Measurements from ENCODE around the gene NINJ1. TPM values are rescaled to one million over a fixed set of nuclear protein-coding genes. Genes with fewer than 3 reads are reported as not detected.

The NINJ1 gene
- total and polyA plus RNA-seq, 2 donors (not counting 1 experiment from before 2014, with no cell fraction given), result 8.3 to 13.2 TPM

DNA sequence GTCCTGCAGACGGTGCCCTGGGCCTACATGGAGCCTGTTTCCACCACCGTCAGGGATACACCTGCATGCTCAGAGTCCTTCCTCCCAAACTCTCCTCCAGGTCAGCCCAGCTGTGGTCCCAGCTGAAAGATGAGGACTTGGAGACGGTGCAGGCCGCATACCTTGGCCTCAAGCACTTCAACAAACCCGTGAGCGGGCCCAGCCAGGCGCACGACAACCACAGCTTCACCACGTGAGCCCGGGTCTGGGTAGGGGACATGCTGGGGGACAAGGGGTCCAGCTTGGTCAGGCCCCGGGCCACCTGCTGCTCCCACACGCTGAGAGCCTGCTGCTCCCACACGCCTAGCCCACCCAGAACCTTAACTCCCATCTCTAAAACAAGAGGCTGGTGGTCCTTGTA, 54.7 kb downstream of the NINJ1 start:
- 92% methylated on average over 13 of the region's 13 CpGs for WGBS (ENCODE audit: insufficient coverage)
- H3K9ac ChIP-seq (ENCODE audit: low read length), result no peak overlapping the region
- no peaks in the 10 kb centered on the region for H3K9me3 Mint-ChIP-seq (ENCODE audit: insufficient read depth)
- ChIA-PET CTCF (interaction anchor here (1.3 kb wide), 1 partner anchor 126 kb away, joined by 3 read pairs; no protein-coding TSS in a partner anchor), POLR2A (interaction anchor here (0.6 to 0.7 kb wide), 2 partner anchors 15 to 122 kb away, joined by 3 to 5 read pairs; no protein-coding TSS in a partner anchor)
- no peaks in the 10 kb centered on the region for H3K27me3 ChIP-seq (replicated peaks in 1 of 4; ENCODE audit: control extremely low read depth in 1 of 4, control insufficient read depth in 3 of 4, insufficient read depth in 4 of 4, low read length in 3 of 4)
- H2AFZ ChIP-seq (ENCODE audit: insufficient read depth, low read depth, low read length, poor library complexity, severe bottlenecking), result no peak overlapping the region
- no peak overlapping the region for H3K4me3 Mint-ChIP-seq
- DNase-seq (no peak), ATAC-seq (ENCODE audit: low read depth) (no peak)
- H4K20me1 ChIP-seq (ENCODE audit: control insufficient read depth, insufficient read depth, low read length, poor library complexity, severe bottlenecking), result peaks cover 22% of the 10 kb centered on the region
- no peak overlapping the region for H3K4me3 ChIP-seq (ENCODE audit: control extremely low read depth in 1 of 5, extremely low read depth in 1 of 5, insufficient read depth in 1 of 5, low read depth in 2 of 5, low read length in 4 of 5)
- H3K4me2 ChIP-seq (replicated peaks; ENCODE audit: low read depth, low read length, poor library complexity, severe bottlenecking), result no peak overlapping the region
- no peak overlapping the region for H3K27ac Mint-ChIP-seq
- H3K27ac ChIP-seq (ENCODE audit: low read length in 2 of 2), result no peak overlapping the region
- no peaks in the 10 kb centered on the region for H3K9me3 ChIP-seq (ENCODE audit: control extremely low read depth in 1 of 3, control insufficient read depth in 2 of 3, insufficient read depth in 1 of 3, low read length in 2 of 3)
- TF ChIP-seq EZH2 (IDR thresholded peaks at IDR 0.05; ENCODE audit: borderline replicate concordance, insufficient read depth, low read depth, low read length, poor library complexity, severe bottlenecking), result no peak
- TF ChIP-seq, protein P1, sequence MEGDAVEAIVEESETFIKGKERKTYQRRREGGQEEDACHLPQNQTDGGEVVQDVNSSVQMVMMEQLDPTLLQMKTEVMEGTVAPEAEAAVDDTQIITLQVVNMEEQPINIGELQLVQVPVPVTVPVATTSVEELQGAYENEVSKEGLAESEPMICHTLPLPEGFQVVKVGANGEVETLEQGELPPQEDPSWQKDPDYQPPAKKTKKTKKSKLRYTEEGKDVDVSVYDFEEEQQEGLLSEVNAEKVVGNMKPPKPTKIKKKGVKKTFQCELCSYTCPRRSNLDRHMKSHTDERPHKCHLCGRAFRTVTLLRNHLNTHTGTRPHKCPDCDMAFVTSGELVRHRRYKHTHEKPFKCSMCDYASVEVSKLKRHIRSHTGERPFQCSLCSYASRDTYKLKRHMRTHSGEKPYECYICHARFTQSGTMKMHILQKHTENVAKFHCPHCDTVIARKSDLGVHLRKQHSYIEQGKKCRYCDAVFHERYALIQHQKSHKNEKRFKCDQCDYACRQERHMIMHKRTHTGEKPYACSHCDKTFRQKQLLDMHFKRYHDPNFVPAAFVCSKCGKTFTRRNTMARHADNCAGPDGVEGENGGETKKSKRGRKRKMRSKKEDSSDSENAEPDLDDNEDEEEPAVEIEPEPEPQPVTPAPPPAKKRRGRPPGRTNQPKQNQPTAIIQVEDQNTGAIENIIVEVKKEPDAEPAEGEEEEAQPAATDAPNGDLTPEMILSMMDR (IDR thresholded peaks at IDR 0.05), result no peak
- no peaks in the 10 kb centered on the region for H3K27me3 Mint-ChIP-seq
- peaks cover 1% of the 10 kb centered on the region for H3K4me1 Mint-ChIP-seq
- no peaks in the 10 kb centered on the region for H3K4me1 ChIP-seq (ENCODE audit: control insufficient read depth in 2 of 2, insufficient read depth in 2 of 2, low read length in 2 of 2)
- peaks cover 22% of the 10 kb centered on the region for H3K79me2 ChIP-seq (ENCODE audit: control insufficient read depth, insufficient read depth, low read length)
- intact Hi-C loops (cut with micrococcal nuclease), result no loop called here
- peaks cover 1 to 60% of the 10 kb centered on the region in 2 experiments for H3K36me3 ChIP-seq (replicated peaks in 1 of 2; ENCODE audit: control extremely low read depth in 1 of 2, control insufficient read depth in 1 of 2, extremely low read depth in 1 of 2, insufficient read depth in 2 of 2, low read length in 1 of 2)

DNA sequence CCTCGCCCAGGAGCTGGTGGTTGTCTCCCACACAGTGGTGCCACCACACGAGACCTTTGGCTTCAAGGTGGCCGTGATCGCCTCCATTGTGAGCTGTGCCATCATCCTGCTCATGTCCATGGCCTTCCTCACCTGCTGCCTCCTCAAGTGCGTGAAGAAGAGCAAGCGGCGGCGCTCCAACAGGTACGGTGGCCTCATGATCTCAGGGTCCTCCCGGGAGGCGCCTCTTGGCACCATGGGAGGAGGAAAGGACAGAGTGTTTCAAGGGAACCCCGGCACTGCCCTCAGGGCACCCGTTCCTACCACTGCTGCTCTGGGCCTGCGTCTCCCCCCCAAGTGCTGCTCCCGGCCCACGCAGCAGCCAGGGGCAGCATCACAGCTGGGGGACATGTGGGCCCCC, 56.2 kb downstream of the NINJ1 start:
- Histone ChIP-seq H3K9me3 (ENCODE audit: control extremely low read depth in 1 of 3, control insufficient read depth in 2 of 3, insufficient read depth in 1 of 3, low read length in 2 of 3) (no peaks in the 10 kb centered on the region), H3K79me2 (ENCODE audit: control insufficient read depth, insufficient read depth, low read length) (peaks cover 34% of the 10 kb centered on the region), H3K36me3 (replicated peaks in 1 of 2; ENCODE audit: control extremely low read depth in 1 of 2, control insufficient read depth in 1 of 2, extremely low read depth in 1 of 2, insufficient read depth in 2 of 2, low read length in 1 of 2) (peaks cover 1 to 44% of the 10 kb centered on the region in 2 experiments), H3K27me3 (replicated peaks in 1 of 4; ENCODE audit: control extremely low read depth in 1 of 4, control insufficient read depth in 3 of 4, insufficient read depth in 4 of 4, low read length in 3 of 4) (no peaks in the 10 kb centered on the region), H3K4me2 (replicated peaks; ENCODE audit: low read depth, low read length, poor library complexity, severe bottlenecking) (no peak overlapping the region), H3K4me1 (ENCODE audit: control insufficient read depth in 2 of 2, insufficient read depth in 2 of 2, low read length in 2 of 2) (peaks cover 0 to under 1% of the 10 kb centered on the region in 2 donors), H3K27ac (ENCODE audit: low read length in 2 of 2) (no peak overlapping the region), H3K4me3 (ENCODE audit: control extremely low read depth in 1 of 5, extremely low read depth in 1 of 5, insufficient read depth in 1 of 5, low read depth in 2 of 5, low read length in 4 of 5) (no peak overlapping the region), H3K9ac (ENCODE audit: low read length) (no peak overlapping the region), H2AFZ (ENCODE audit: insufficient read depth, low read depth, low read length, poor library complexity, severe bottlenecking) (no peak overlapping the region), H4K20me1 (ENCODE audit: control insufficient read depth, insufficient read depth, low read length, poor library complexity, severe bottlenecking) (peaks cover 25% of the 10 kb centered on the region)
- ATAC-seq (ENCODE audit: low read depth), result no peak
- H3K27ac Mint-ChIP-seq, result no peak overlapping the region
- no peak for DNase-seq
- 98% methylated on average over 16 of the region's 16 CpGs for WGBS (ENCODE audit: insufficient coverage)
- H3K9me3 Mint-ChIP-seq (ENCODE audit: insufficient read depth), result no peaks in the 10 kb centered on the region
- no peaks in the 10 kb centered on the region for H3K27me3 Mint-ChIP-seq
- no peak overlapping the region for H3K4me3 Mint-ChIP-seq
- no peak for TF ChIP-seq EZH2 (IDR thresholded peaks at IDR 0.05; ENCODE audit: borderline replicate concordance, insufficient read depth, low read depth, low read length, poor library complexity, severe bottlenecking)
- TF ChIP-seq, protein P1 (IDR thresholded peaks at IDR 0.05), result no peak
- POLR2A ChIA-PET, result no interaction called here
- intact Hi-C loops (cut with micrococcal nuclease), result no loop called here
- CTCF ChIA-PET, result no interaction called here
- H3K4me1 Mint-ChIP-seq, result peaks cover 4% of the 10 kb centered on the region
